RPMI7951 (cell line): ENCODE measurements around the gene PLXNA4. TPM values are rescaled to one million over a fixed set of nuclear protein-coding genes. Genes with fewer than 3 reads are reported as not detected.

Experiments used
- DNase-seq: peaks from one replicate; pipeline ENCODE4 v3.0.0-alpha.2; 2012; ENCODE audit warnings: low read depth
- total RNA-seq: library from RNA; depleted of rRNA; stranded (reverse); fragments of >200 nt; shearing (Covaris generic); gene quantifications from 2 replicates; pipeline ENCODE4 v1.2.3, GENCODE V29; 2014

Gene PLXNA4
- total RNA-seq, 1 experiment from 2014 or later, result 1.4 TPM

- DNase-seq, result no peak
Measured at GRCh38 chr7:132095111-132095765, 481.0 kb downstream of the PLXNA4 start.

DNA sequence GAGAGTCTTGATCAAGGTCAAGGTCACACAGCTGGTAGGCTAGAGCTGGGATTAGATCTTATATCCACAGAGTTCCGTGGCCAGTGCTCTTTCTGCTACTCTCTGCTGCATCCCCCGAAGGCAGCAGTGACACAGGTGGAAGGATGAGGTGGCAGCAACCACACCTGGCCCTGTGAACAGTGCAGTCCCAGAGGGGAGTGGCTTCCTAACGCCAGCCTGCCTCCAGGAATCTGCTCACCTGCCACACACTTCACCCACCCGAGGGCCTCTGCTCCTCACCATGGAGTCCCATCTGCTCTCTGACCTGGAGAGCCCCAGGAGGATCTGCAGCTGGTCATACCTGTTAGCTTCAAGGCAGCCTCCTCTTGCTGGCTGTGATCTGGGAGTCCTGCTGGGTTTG lies 484.2 kb downstream of the PLXNA4 start:
- DNase-seq, result no peak

DNA sequence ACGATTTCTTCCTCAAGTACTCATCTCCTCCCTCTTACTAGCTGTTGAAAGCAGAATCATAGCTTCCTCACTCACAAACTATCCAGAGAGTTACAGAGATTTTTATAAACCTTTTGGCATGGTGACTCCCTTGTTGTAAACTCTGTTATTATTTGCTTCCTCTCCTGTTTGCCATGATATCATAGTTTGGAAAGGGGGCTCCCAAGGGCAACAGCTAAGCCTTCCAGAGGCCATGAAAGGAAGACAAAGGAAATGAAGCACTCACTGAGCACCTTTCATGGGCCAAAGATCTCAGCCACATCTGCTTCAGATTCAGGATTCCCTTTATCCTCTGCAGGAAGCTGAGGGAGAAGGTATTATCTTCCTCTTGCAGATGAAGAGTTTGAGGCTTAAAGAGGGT lies 484.6 kb downstream of the PLXNA4 start:
- DNase-seq, result no peak

GRCh38 chr7:132090444-132090843 lies 485.8 kb downstream of the PLXNA4 start:
- DNase-seq, result no peak

DNA sequence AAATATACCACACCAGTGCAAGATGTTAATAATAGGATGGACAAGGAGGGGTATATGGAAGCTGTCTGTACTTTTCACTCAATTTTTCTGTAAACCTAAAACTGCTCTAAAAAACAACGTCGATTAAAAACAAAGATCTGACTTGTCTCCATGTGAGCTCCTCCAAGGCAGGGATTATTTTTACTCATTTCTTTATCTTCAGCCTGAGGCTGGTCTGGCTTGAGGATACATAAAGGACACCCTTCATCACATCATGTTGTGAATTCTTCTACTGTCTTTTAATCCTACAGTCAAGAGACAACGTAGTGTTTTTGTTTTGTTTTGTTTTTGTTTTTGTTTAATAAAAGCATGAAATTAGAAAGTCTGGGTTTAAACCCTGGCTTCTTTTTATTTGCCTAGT lies 486.9 kb downstream of the PLXNA4 start:
- no peak for DNase-seq

- DNase-seq, result no peak
Measured at GRCh38 chr7:132087421-132087820, 488.8 kb downstream of the PLXNA4 start.

DNA sequence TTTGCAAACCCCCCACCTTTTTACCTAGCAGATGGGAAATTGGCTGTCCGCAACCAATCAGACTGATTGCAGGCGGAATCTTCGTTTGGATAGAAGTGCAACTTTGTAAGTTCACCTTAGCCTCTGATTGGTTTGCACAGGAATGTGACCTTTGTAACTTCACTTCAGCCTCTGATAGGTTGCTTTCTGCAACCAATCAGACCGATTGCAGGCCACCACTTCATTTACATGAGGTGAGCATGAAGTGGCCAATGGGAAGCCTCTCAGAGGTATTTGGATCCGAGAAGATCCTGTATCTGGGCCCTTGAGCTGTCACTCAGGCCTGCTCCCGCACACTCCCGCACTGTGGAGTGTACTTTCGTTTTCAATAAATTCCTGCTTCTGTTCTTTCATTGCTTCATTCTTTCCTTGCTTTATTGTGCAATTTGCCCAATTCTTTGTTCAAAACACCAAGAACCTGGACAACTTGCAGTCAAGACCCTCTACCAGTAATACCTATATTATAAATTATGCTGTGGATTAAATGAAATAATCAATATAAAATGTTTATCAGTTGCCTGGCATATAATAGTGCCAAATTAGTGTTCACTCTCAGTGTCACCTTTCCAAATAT lies 491.4 kb downstream of the PLXNA4 start:
- peak; percentile 54 for DNase-seq

DNA sequence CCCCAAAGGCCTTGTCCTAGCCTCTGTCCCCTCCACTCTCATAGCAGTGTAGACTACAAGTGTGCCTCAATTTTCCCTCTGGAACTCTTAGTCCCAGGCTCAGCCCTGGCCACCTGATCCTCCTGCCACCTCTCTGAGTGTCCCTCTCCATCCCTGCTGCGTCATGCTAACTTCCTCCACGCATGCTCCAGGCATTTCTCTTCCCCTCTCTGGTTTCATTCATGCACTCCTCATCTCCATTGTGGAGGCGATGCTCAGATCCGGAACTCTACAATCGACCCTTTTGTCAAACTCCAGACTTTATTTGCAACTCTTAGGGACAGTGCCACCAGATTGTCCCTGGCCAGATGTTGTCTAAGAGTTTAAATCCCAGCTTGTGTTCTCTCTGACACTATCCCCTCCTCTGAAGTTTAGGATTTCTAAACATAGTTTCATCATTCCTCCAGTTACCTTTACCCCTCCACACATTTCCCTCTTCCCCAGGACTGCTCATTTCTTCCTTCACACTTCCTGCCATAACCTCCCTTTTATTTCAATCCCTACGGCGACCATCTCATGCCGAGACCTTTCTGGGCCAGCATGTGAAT lies 492.6 kb downstream of the PLXNA4 start:
- DNase-seq, result no peak

- no peak for DNase-seq
Measured at GRCh38 chr7:132083126-132083525, 493.1 kb downstream of the PLXNA4 start.

DNA sequence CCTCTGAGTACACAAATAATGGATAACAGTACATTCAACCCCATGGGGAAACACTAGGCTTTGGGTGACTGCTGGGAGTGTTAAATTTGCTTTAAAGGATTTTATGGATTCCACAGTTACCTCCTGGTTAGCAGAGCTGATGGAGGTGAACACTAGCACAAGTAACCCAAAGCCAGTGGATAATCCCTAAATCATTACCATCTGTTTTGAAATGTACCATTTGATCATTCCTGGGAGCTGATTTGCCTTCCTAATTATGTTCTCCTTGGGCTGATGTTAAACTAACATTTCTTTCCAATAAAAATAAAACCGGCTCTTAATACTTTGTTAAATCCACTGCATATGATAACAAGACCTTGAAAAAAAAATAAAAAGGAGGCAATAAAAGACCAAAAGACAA lies 493.9 kb downstream of the PLXNA4 start:
- no peak for DNase-seq

- no peak for DNase-seq
Measured at GRCh38 chr7:132081686-132082085, 494.6 kb downstream of the PLXNA4 start.

GRCh38 chr7:132080967-132081668 lies 495.2 kb downstream of the PLXNA4 start:
- DNase-seq, result peak; percentile 46

DNA sequence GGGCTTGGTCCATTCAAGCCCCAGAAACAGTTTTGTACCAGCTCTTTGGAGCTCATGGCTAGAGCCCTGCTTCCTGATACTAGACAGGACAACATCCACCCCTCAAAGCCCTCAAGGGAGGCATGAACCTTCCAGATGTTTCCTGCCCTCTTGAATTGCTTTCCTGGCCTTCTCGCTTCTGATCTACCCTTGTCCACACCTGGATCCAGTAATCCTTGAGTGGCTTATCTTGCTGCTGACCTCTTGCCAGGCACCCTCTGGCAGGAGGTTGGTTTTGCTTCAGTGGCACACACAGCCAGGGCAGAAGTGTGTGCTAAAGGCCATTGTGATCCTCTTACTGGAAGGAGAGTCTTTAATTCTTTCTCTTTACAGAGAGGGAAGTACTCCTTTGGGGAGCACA lies 495.8 kb downstream of the PLXNA4 start:
- no peak for DNase-seq

DNA sequence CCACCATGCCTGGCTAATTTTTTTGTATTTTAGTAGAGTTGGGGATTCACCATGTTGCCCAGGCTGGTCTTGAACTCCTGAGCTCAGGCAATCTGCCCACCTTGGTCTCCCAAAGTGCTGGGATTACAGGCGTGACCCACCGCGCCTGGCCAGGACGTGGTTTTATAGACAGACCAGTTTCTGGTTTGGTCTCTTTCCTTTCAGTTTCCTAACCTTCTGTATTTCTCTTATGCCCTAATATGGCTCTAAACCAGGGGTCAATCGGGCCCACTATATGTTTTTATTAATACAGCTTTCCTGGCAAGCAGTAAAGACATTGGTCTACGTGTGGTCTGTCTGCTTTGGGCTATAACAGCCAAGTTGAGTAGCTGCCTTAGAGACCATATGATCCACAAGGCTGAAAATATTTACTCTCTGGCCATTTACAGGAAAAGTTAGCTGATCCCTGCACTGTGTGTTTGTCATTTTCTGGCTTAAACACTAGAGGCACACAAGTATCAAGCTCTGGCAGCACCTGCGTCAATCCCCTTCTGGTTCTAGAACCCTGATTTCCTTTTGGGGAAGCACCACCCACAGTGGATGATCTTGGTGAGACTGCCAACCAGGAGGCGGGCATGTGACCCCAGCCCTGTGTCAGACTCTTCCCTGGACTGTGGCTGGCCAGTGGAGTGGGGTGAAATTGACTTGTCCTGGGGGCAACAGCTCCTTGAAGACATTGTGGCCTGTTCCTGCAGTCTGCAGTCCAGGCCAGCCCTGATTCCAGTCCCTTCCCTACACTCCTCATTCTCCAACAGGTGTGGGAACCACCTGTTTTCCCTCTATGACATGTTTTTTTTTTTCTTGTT lies 497.2 kb downstream of the PLXNA4 start:
- DNase-seq, result no peak

DNA sequence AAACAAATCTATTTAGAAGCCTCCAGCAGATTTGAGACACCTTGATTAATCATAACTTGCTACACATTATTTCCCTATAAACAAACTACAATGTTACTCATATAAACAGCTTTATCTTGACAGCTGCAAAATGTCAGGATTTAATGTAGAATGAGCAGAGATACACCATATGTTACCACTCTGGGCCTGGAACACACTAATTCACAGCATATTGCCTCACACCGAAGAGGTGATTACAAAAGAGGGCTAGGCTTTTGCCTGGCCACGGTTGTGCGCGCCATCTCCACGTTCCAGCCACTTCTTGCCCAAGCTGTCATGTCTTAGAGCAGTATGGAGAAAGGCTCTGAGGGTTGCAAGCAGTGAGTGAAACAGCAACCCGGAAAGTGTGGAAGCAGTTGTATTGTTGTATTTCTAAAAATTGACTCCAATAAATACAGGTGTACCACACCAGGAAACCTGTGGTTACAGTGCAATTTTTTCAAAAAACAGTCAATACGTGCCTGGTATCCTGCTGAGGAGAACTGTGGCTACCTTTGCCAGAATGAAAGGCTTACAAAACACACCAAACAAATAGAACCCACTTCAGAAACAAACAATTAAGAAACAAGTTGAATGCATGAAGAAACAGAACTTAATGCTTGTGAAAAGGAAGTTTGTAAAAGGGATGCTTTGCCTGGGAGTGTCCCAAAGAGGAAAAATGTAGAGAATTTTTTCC lies 498.1 kb downstream of the PLXNA4 start:
- no peak for DNase-seq

GRCh38 chr7:132076301-132077035 lies 499.8 kb downstream of the PLXNA4 start:
- DNase-seq, result no peak

DNA sequence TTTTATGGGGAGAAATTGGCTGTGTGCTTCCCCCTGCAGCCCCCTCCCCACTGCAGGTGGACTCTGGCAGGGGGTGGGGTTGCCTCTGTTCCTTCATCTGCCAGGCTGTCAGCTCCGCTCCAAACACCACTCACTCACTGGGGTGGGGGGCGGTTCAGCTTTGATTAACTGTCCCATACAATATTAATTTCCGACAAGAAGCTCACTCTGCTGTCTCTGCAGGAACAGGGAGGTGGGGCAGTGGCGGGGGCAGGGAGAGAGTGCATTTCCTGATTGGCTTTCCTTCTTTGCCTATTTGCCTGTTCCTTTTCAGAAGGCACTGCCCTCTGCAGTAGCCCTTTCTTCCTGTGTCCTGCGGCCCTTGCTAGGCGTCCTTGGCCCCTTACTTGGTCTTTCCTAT lies 500.8 kb downstream of the PLXNA4 start:
- no peak for DNase-seq

- peak; percentile 57 for DNase-seq
Measured at GRCh38 chr7:132073920-132074589, 502.2 kb downstream of the PLXNA4 start.
